H1 (cell line): ENCODE results near the gene UTP14A. TPM values are rescaled to one million over a fixed set of nuclear protein-coding genes. Genes with fewer than 3 reads are reported as not detected.

Source experiments
- CBX5 ChIP-seq: fragments of 300-800, 300-1000 bp; sonication (generic); IDR thresholded peaks from 2 replicates; pipeline ENCODE4 v1.7.1; 2016; ENCODE audit warnings: antibody characterized with exemption, low read length, low read depth
- CEBPB ChIP-seq: IDR thresholded peaks from 2 replicates; pipeline ENCODE4 v1.6.1; 2012; ENCODE audit warnings: low read depth, low read length
- HDAC2 ChIP-seq, 2 experiments: fragments of 300-600 bp in 1 of 2; sonication (generic) in 1 of 2; IDR thresholded peaks; 2 replicates each; pipeline ENCODE4 v1.6.1; 2011 to 2012; ENCODE audit warnings: low read depth in 2 of 2, low read length in 2 of 2, mild to moderate bottlenecking in 2 of 2, moderate library complexity in 2 of 2, borderline replicate concordance in 1 of 2, inconsistent platforms in 1 of 2
- JUND ChIP-seq: IDR thresholded peaks from 2 replicates; pipeline ENCODE4 v1.6.1; 2011; ENCODE audit warnings: mild to moderate bottlenecking, improper control_type of control experiment, low read length
- KDM4A ChIP-seq: IDR thresholded peaks from one replicate; pipeline ENCODE4 v1.7.1; 2012; ENCODE audit warnings: low read depth, mild to moderate bottlenecking, moderate library complexity, low read length, inconsistent platforms; ENCODE audit not compliant: severe bottlenecking
- POLR2A ChIP-seq, 2 experiments: IDR thresholded peaks; 1 replicate in 1 of 2; 2 replicates in 1 of 2; pipeline ENCODE4 v1.6.1; 2011; ENCODE audit warnings: low read depth in 2 of 2, low read length in 2 of 2, mild to moderate bottlenecking in 2 of 2; ENCODE audit errors: control extremely low read depth in 1 of 2
- RXRA ChIP-seq: IDR thresholded peaks from 2 replicates; pipeline ENCODE4 v1.6.1; 2011; ENCODE audit warnings: low read depth, mild to moderate bottlenecking, low read length, moderate library complexity; ENCODE audit not compliant: insufficient read depth
- polyA plus RNA-seq, 7 experiments: library from polyadenylated mRNA; depleted of rRNA in 3 of 7; stranded (reverse) in 5 of 7; unstranded in 2 of 7; fragments of >200 nt in 5 of 7; fragments of 200-250 nt in 2 of 7; gene quantifications; 1 replicate in 5 of 7; 2 replicates in 1 of 7; 4 replicates in 1 of 7; pipeline versions ENCODE4 v1.2.1 to v1.2.3, GENCODE V29; 2011 to 2013; ENCODE audit warnings: missing spikeins in 2 of 7, mixed read lengths in 2 of 7
- total RNA-seq: library from RNA; stranded (reverse); fragmentation: NEBNext Ultra II Directional; extraction: Animal tissue kit (Norgen Biotek cat#: 25700); gene quantifications from 2 replicates; pipeline ENCODE4 v1.2.1, GENCODE V29; 2021
- TF ChIP-seq, protein P1 (sequence below): fragments of 300-600 bp; sonication (generic); IDR thresholded peaks from 2 replicates; pipeline ENCODE4 v1.7.1; 2012; ENCODE audit warnings: low read length, moderate library complexity, mild to moderate bottlenecking, inconsistent platforms; ENCODE audit not compliant: insufficient replicate concordance
- TF ChIP-seq, protein P2 (sequence below): IDR thresholded peaks from 2 replicates; pipeline ENCODE4 v1.6.1; 2012; ENCODE audit warnings: inconsistent platforms

Gene UTP14A
- total and polyA plus RNA-seq, 2 of the 8 experiments (the other 6 are each of a cell fraction or from before 2014, with no cell fraction given), result 4.5 to 24.0 TPM

DNA sequence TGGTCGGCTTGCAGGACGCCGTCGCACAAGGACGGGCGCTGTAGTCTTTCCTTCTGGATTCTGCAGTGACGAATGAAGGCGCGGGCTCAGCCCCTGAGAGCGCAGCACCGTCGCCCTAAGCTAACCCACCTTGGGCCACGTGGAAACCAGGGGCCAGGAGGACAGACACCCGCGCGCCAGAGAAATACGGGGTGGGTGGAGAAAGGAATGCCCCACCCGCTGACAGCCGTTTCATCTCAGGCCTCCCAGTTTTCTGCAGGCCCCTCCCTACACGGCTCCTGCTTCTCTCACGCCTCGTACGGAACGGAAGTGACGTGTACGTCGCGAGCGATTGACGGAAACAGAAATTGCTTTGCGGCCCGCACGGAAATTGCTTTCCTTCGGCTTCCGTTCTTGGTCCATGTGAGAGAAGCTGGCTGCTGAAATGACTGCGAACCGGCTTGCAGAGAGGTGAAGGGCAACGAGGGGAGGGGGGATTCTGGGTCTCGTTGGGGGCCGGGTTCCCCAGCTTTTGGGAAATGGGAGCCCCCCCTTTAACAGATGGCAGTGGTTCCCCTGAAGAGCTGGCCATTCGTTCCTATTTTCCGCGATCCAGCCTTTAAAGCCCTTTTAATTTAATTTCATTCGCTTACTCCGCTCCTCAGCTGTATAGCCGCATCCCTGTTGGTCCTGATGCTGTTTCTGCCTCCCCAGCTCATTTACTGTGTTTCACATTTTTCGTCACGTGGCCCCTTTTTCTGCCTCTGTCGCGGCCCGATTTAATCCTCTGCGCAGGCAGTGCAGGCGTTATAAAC, at the start of gene UTP14A (continued):
- peak; percentile 53 for TF ChIP-seq KDM4A
- TF ChIP-seq CBX5, result no peak
- no peak for TF ChIP-seq RXRA
- peak; percentile 14 to 87 for TF ChIP-seq POLR2A (IDR thresholded peaks at IDR 0.05; ENCODE audit: control extremely low read depth in 1 of 2, low read depth in 2 of 2, low read length in 2 of 2)
- TF ChIP-seq, protein P1, sequence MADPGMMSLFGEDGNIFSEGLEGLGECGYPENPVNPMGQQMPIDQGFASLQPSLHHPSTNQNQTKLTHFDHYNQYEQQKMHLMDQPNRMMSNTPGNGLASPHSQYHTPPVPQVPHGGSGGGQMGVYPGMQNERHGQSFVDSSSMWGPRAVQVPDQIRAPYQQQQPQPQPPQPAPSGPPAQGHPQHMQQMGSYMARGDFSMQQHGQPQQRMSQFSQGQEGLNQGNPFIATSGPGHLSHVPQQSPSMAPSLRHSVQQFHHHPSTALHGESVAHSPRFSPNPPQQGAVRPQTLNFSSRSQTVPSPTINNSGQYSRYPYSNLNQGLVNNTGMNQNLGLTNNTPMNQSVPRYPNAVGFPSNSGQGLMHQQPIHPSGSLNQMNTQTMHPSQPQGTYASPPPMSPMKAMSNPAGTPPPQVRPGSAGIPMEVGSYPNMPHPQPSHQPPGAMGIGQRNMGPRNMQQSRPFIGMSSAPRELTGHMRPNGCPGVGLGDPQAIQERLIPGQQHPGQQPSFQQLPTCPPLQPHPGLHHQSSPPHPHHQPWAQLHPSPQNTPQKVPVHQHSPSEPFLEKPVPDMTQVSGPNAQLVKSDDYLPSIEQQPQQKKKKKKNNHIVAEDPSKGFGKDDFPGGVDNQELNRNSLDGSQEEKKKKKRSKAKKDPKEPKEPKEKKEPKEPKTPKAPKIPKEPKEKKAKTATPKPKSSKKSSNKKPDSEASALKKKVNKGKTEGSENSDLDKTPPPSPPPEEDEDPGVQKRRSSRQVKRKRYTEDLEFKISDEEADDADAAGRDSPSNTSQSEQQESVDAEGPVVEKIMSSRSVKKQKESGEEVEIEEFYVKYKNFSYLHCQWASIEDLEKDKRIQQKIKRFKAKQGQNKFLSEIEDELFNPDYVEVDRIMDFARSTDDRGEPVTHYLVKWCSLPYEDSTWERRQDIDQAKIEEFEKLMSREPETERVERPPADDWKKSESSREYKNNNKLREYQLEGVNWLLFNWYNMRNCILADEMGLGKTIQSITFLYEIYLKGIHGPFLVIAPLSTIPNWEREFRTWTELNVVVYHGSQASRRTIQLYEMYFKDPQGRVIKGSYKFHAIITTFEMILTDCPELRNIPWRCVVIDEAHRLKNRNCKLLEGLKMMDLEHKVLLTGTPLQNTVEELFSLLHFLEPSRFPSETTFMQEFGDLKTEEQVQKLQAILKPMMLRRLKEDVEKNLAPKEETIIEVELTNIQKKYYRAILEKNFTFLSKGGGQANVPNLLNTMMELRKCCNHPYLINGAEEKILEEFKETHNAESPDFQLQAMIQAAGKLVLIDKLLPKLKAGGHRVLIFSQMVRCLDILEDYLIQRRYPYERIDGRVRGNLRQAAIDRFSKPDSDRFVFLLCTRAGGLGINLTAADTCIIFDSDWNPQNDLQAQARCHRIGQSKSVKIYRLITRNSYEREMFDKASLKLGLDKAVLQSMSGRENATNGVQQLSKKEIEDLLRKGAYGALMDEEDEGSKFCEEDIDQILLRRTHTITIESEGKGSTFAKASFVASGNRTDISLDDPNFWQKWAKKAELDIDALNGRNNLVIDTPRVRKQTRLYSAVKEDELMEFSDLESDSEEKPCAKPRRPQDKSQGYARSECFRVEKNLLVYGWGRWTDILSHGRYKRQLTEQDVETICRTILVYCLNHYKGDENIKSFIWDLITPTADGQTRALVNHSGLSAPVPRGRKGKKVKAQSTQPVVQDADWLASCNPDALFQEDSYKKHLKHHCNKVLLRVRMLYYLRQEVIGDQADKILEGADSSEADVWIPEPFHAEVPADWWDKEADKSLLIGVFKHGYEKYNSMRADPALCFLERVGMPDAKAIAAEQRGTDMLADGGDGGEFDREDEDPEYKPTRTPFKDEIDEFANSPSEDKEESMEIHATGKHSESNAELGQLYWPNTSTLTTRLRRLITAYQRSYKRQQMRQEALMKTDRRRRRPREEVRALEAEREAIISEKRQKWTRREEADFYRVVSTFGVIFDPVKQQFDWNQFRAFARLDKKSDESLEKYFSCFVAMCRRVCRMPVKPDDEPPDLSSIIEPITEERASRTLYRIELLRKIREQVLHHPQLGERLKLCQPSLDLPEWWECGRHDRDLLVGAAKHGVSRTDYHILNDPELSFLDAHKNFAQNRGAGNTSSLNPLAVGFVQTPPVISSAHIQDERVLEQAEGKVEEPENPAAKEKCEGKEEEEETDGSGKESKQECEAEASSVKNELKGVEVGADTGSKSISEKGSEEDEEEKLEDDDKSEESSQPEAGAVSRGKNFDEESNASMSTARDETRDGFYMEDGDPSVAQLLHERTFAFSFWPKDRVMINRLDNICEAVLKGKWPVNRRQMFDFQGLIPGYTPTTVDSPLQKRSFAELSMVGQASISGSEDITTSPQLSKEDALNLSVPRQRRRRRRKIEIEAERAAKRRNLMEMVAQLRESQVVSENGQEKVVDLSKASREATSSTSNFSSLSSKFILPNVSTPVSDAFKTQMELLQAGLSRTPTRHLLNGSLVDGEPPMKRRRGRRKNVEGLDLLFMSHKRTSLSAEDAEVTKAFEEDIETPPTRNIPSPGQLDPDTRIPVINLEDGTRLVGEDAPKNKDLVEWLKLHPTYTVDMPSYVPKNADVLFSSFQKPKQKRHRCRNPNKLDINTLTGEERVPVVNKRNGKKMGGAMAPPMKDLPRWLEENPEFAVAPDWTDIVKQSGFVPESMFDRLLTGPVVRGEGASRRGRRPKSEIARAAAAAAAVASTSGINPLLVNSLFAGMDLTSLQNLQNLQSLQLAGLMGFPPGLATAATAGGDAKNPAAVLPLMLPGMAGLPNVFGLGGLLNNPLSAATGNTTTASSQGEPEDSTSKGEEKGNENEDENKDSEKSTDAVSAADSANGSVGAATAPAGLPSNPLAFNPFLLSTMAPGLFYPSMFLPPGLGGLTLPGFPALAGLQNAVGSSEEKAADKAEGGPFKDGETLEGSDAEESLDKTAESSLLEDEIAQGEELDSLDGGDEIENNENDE, result no peak
- no peak for TF ChIP-seq HDAC2 (IDR thresholded peaks at IDR 0.05; ENCODE audit: borderline replicate concordance in 1 of 2, low read depth in 2 of 2, low read length in 2 of 2)
- no peak for TF ChIP-seq CEBPB
- TF ChIP-seq, protein P2, sequence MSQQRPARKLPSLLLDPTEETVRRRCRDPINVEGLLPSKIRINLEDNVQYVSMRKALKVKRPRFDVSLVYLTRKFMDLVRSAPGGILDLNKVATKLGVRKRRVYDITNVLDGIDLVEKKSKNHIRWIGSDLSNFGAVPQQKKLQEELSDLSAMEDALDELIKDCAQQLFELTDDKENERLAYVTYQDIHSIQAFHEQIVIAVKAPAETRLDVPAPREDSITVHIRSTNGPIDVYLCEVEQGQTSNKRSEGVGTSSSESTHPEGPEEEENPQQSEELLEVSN, result peak; percentile 86
- no peak for TF ChIP-seq JUND
